NB4 (cell line): Measurements from ENCODE around the gene GAS7.

Source experiments
- POLR2A ChIP-seq: IDR thresholded peaks from 2 replicates; pipeline ENCODE4 v1.6.1; 2011; ENCODE audit warnings: mild to moderate bottlenecking; ENCODE audit not compliant: insufficient read length; ENCODE audit errors: extremely low read depth
- TF ChIP-seq, protein P1 (sequence below): IDR thresholded peaks from one replicate; pipeline ENCODE4 v1.5.1; 2012; ENCODE audit warnings: low read depth, low read length
- TF ChIP-seq, protein P2 (sequence below): IDR thresholded peaks from 2 replicates; pipeline ENCODE4 v1.6.1; 2011; ENCODE audit warnings: low read depth, low read length

DNA sequence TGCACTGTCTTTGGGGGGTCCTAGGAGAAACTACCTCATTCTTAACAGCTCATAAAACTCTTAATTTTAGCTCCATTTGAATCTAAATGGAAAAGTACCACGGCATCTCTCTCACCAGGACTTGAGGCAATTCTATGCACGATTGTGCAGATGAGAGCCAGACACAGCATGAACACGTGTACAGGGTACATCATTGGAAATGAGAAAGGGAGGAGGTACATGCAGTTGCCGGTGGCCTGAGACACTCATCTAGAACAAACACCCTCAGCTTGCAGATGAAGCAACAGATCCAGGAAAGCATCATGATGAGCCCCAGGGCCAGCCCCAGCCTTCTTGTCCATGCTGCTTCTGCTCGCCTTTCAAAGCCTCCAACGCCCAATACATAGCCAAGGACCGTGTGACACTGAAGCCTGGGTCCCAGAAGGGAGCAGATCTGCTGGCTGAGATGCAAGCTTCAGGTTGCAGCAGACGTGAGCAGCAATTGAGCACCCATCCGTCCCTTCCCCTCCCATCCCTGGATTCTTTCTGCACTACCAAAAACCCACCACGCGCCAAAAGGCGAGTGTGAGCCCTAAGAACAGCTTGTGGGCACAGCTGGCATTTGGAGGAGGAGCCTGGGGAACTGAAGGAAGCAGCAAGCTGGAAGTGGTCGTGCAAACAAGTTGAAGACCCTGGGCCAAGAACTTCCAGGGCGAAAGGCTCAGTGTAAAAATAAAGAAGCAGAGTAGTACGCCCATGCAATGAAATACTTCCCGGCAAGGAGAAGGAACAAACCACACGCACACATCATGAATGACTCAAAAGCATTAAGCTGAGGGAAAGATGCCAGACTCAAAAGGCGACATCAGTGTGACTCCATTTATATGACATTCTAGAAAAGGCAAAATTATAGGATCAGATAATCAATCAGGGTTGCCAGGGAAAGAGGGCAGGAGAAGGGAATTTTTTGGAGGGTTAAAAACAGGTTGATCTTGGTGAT, 286.0 kb downstream of the GAS7 start:
- TF ChIP-seq, protein P1, sequence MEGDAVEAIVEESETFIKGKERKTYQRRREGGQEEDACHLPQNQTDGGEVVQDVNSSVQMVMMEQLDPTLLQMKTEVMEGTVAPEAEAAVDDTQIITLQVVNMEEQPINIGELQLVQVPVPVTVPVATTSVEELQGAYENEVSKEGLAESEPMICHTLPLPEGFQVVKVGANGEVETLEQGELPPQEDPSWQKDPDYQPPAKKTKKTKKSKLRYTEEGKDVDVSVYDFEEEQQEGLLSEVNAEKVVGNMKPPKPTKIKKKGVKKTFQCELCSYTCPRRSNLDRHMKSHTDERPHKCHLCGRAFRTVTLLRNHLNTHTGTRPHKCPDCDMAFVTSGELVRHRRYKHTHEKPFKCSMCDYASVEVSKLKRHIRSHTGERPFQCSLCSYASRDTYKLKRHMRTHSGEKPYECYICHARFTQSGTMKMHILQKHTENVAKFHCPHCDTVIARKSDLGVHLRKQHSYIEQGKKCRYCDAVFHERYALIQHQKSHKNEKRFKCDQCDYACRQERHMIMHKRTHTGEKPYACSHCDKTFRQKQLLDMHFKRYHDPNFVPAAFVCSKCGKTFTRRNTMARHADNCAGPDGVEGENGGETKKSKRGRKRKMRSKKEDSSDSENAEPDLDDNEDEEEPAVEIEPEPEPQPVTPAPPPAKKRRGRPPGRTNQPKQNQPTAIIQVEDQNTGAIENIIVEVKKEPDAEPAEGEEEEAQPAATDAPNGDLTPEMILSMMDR, result no peak
- no peak for TF ChIP-seq POLR2A
- TF ChIP-seq, protein P2, sequence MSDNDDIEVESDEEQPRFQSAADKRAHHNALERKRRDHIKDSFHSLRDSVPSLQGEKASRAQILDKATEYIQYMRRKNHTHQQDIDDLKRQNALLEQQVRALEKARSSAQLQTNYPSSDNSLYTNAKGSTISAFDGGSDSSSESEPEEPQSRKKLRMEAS, result no peak
